H1 (cell line): Measurements from ENCODE around the gene KRT81. TPM values are rescaled to one million over a fixed set of nuclear protein-coding genes. Genes with fewer than 3 reads are reported as not detected.

Experiments used
- CTCF ChIA-PET: fragments of 300-600 bp; sonication (Branson Sonifier 250); formaldehyde crosslinking; loops from one replicate; lab custom pipeline; 2021; ENCODE audit not compliant: partially characterized antibody; lab: Charles Lee
- POLR2A ChIA-PET: fragments of 300-600 bp; sonication (Branson Sonifier 250); formaldehyde crosslinking; loops from one replicate; lab custom pipeline; 2021; ENCODE audit warnings: inconsistent platforms; ENCODE audit not compliant: partially characterized antibody; lab: Charles Lee
- DNase-seq, 2 experiments: peaks; one replicate each; pipeline versions ENCODE4 v3.0.0 to v3.0.0-alpha.2; 2010 to 2022; ENCODE audit warnings: low spot score in 2 of 2, low read depth in 1 of 2, mixed read lengths in 1 of 2
- FAIRE-seq: peaks from 2 replicates; lab custom pipeline; 2011; peaks lifted over from hg19 to GRCh38; lab: Jason Lieb, UNC
- H2AFZ ChIP-seq: 2 replicates; pipeline ENCODE4 v1.8.1; 2012; ENCODE audit warnings: low read length, inconsistent platforms
- H2AK5ac ChIP-seq: 2 replicates; pipeline ENCODE4 v1.6.1; 2013; ENCODE audit warnings: low read depth, low read length
- H2BK120ac ChIP-seq: replicated peaks from 2 replicates; pipeline ENCODE3; 2013; ENCODE audit warnings: low read depth, low read length, inconsistent platforms
- H2BK12ac ChIP-seq: 2 replicates; pipeline ENCODE4 v1.6.1; 2013; ENCODE audit warnings: low read depth, low read length
- H2BK15ac ChIP-seq: 2 replicates; pipeline ENCODE4 v1.6.1; 2013; ENCODE audit warnings: low read length
- H2BK20ac ChIP-seq: 2 replicates; pipeline ENCODE4 v1.6.1; 2013; ENCODE audit warnings: low read length
- H2BK5ac ChIP-seq: 2 replicates; pipeline ENCODE4 v1.6.1; 2013; ENCODE audit warnings: low read depth, low read length
- H3K14ac ChIP-seq: 2 replicates; pipeline ENCODE4 v1.6.1; 2013; ENCODE audit warnings: inconsistent platforms; ENCODE audit not compliant: insufficient read length
- H3K18ac ChIP-seq: 2 replicates; pipeline ENCODE4 v1.6.1; 2013; ENCODE audit warnings: low read length; ENCODE audit errors: extremely low read depth
- H3K23ac ChIP-seq: 2 replicates; pipeline ENCODE4 v1.6.1; 2013; ENCODE audit warnings: inconsistent platforms; ENCODE audit not compliant: insufficient read length
- H3K23me2 ChIP-seq: 2 replicates; pipeline ENCODE4 v1.6.1; 2013; ENCODE audit warnings: low read depth, low read length
- H3K27ac ChIP-seq: 2 replicates; pipeline ENCODE4 v1.6.1; 2011; ENCODE audit warnings: low read depth, low read length, inconsistent platforms
- H3K27me3 ChIP-seq, 4 experiments: replicated peaks in 1 of 4; 1 replicate in 1 of 4; 2 replicates in 3 of 4; pipeline versions ENCODE4 v1.6.1 to v1.8.1; 2011 to 2013; ENCODE audit warnings: low read length in 3 of 4, mild to moderate bottlenecking in 3 of 4, inconsistent platforms in 2 of 4, mixed read lengths in 2 of 4, moderate library complexity in 1 of 4; ENCODE audit not compliant: control insufficient read depth in 3 of 4, insufficient read depth in 3 of 4; ENCODE audit errors: extremely low read depth in 1 of 4
- H3K36me3 ChIP-seq, 4 experiments: 2 replicates each; pipeline versions ENCODE4 v1.6.1 to v1.8.1; 2011 to 2013; ENCODE audit warnings: mild to moderate bottlenecking in 4 of 4, low read length in 3 of 4, moderate library complexity in 2 of 4, control low read depth in 1 of 4, inconsistent platforms in 1 of 4; ENCODE audit not compliant: insufficient read depth in 4 of 4, control insufficient read depth in 2 of 4
- H3K4ac ChIP-seq: replicated peaks from 2 replicates; pipeline ENCODE3; 2013; ENCODE audit warnings: low read length, low read depth, mixed read lengths, inconsistent platforms; ENCODE audit not compliant: insufficient read length
- H3K4me1 ChIP-seq, 4 experiments: replicated peaks in 1 of 4; 1 replicate in 1 of 4; 2 replicates in 3 of 4; pipeline versions ENCODE4 v1.6.1 to v1.8.1; 2011 to 2013; ENCODE audit warnings: low read length in 3 of 4, inconsistent platforms in 2 of 4, mixed read lengths in 1 of 4; ENCODE audit not compliant: insufficient read depth in 4 of 4, control insufficient read depth in 3 of 4
- H3K4me2 ChIP-seq, 2 experiments: 2 replicates each; pipeline versions ENCODE4 v1.6.1 to v1.8.1; 2011 to 2013; ENCODE audit warnings: low read depth in 2 of 2, low read length in 2 of 2, control low read depth in 1 of 2, inconsistent platforms in 1 of 2, mild to moderate bottlenecking in 1 of 2; ENCODE audit not compliant: insufficient read depth in 1 of 2
- H3K4me3 ChIP-seq, 4 experiments: fragments of 200-600, 300-600 bp in 1 of 4; sonication (generic), shearing (Covaris generic), sonication (Bioruptor Twin) in 1 of 4; 2 replicates each; pipeline versions ENCODE4 v1.5.1 to v1.8.1; 2011 to 2016; ENCODE audit warnings: low read length in 4 of 4, low read depth in 3 of 4, control low read depth in 2 of 4, inconsistent platforms in 2 of 4, mild to moderate bottlenecking in 2 of 4, mixed read lengths in 1 of 4, moderate library complexity in 1 of 4; ENCODE audit not compliant: insufficient read depth in 2 of 4; ENCODE audit errors: extremely low read depth in 1 of 4
- H3K56ac ChIP-seq: replicated peaks from 2 replicates; pipeline ENCODE3; 2013; ENCODE audit warnings: low read depth, mild to moderate bottlenecking, mixed read lengths, low read length, inconsistent platforms; ENCODE audit not compliant: insufficient read length
- H3K79me1 ChIP-seq: 2 replicates; pipeline ENCODE4 v1.6.1; 2013; ENCODE audit warnings: low read depth, low read length, control low read depth
- H3K79me2 ChIP-seq, 2 experiments: 2 replicates each; pipeline versions ENCODE4 v1.6.1 to v1.8.1; 2012 to 2013; ENCODE audit warnings: low read length in 2 of 2, mild to moderate bottlenecking in 2 of 2, inconsistent platforms in 1 of 2; ENCODE audit not compliant: insufficient read depth in 2 of 2, control insufficient read depth in 1 of 2
- H3K9ac ChIP-seq, 4 experiments: replicated peaks in 1 of 4; 1 replicate in 1 of 4; 2 replicates in 3 of 4; pipeline versions ENCODE4 v1.6.1 to v1.8.1; 2011 to 2013; ENCODE audit warnings: low read depth in 3 of 4, low read length in 3 of 4, control low read depth in 2 of 4, mild to moderate bottlenecking in 2 of 4, moderate library complexity in 2 of 4, inconsistent platforms in 1 of 4; ENCODE audit errors: extremely low read depth in 1 of 4
- H3K9me3 ChIP-seq, 2 experiments: 2 replicates each; pipeline versions ENCODE4 v1.6.1 to v1.8.1; 2012 to 2013; ENCODE audit warnings: mild to moderate bottlenecking in 2 of 2, moderate library complexity in 2 of 2, control low read depth in 1 of 2, inconsistent platforms in 1 of 2, low read depth in 1 of 2, low read length in 1 of 2, mixed read lengths in 1 of 2; ENCODE audit not compliant: insufficient read depth in 2 of 2
- H4K20me1 ChIP-seq, 2 experiments: replicated peaks in 1 of 2; 2 replicates each; pipeline versions ENCODE3 to v1.8.1; 2011 to 2013; ENCODE audit warnings: inconsistent platforms in 2 of 2, low read length in 2 of 2, mild to moderate bottlenecking in 1 of 2; ENCODE audit not compliant: insufficient read depth in 2 of 2, control insufficient read depth in 1 of 2
- H4K5ac ChIP-seq: 2 replicates; pipeline ENCODE4 v1.6.1; 2013; ENCODE audit warnings: low read length, low read depth, mixed read lengths, inconsistent platforms; ENCODE audit not compliant: insufficient read length
- H4K8ac ChIP-seq: 2 replicates; pipeline ENCODE4 v1.8.0; 2013; ENCODE audit warnings: mild to moderate bottlenecking, moderate library complexity, low read length, inconsistent platforms; ENCODE audit not compliant: insufficient read depth; ENCODE audit errors: extremely low read depth
- H4K91ac ChIP-seq: replicated peaks from 2 replicates; pipeline ENCODE3; 2013; ENCODE audit warnings: low read length, mixed read lengths, inconsistent platforms; ENCODE audit not compliant: insufficient read length
- CTCF ChIP-seq, 3 experiments: IDR thresholded peaks; 1 replicate in 2 of 3; 2 replicates in 1 of 3; pipeline versions ENCODE4 v1.5.1 to v1.6.1; 2011; ENCODE audit warnings: low read length in 3 of 3, mild to moderate bottlenecking in 3 of 3, inconsistent platforms in 2 of 3, low read depth in 1 of 3, moderate library complexity in 1 of 3; ENCODE audit not compliant: insufficient read depth in 1 of 3; ENCODE audit errors: control extremely low read depth in 1 of 3
- KDM5A ChIP-seq: fragments of 200-600 bp; IDR thresholded peaks from 2 replicates; pipeline ENCODE4 v1.7.1; 2012; ENCODE audit warnings: mild to moderate bottlenecking, low read length, inconsistent platforms, mixed read lengths
- RAD21 ChIP-seq, 2 experiments: IDR thresholded peaks in 1 of 2; conservative IDR thresholded peaks in 1 of 2; 2 replicates each; pipeline ENCODE4 v1.6.1; 2011; ENCODE audit warnings: low read depth in 2 of 2, low read length in 2 of 2, improper control_type of control experiment in 1 of 2, inconsistent platforms in 1 of 2, mild to moderate bottlenecking in 1 of 2, moderate library complexity in 1 of 2
- SP4 ChIP-seq: IDR thresholded peaks from 2 replicates; pipeline ENCODE4 v1.6.1; 2012; ENCODE audit warnings: low read length, inconsistent platforms
- WGBS, 2 experiments: shearing (Covaris generic) in 1 of 2; methylation state at CpG; one replicate each; pipeline versions ENCODE4 v1.1.6 to v1.1.7; 2013 to 2015; ENCODE audit warnings: low lambda C conversion rate in 2 of 2, mixed read lengths in 2 of 2, inconsistent platforms in 1 of 2, low coverage in 1 of 2, missing lambda C conversion rate in 1 of 2; ENCODE audit not compliant: insufficient replicate concordance in 2 of 2, insufficient coverage in 1 of 2, insufficient read length in 1 of 2; ENCODE audit errors: extremely low coverage in 1 of 2, missing lambda C conversion rate in 1 of 2; 5-methylcytosine and 5-hydroxymethylcytosine counted together
- polyA plus RNA-seq, 7 experiments: library from polyadenylated mRNA; depleted of rRNA in 3 of 7; stranded (reverse) in 5 of 7; unstranded in 2 of 7; fragments of >200 nt in 5 of 7; fragments of 200-250 nt in 2 of 7; gene quantifications; 1 replicate in 5 of 7; 2 replicates in 1 of 7; 4 replicates in 1 of 7; pipeline versions ENCODE4 v1.2.1 to v1.2.3, GENCODE V29; 2011 to 2013; ENCODE audit warnings: missing spikeins in 2 of 7, mixed read lengths in 2 of 7
- total RNA-seq: library from RNA; stranded (reverse); fragmentation: NEBNext Ultra II Directional; extraction: Animal tissue kit (Norgen Biotek cat#: 25700); gene quantifications from 2 replicates; pipeline ENCODE4 v1.2.1, GENCODE V29; 2021

The KRT81 gene
- total and polyA plus RNA-seq, 2 of the 8 experiments (the other 6 are each of a cell fraction or from before 2014, with no cell fraction given) = not detected

- Histone ChIP-seq H2BK120ac (no peak overlapping the region), H3K4me2 (no peak overlapping the region), H3K9ac (no peak overlapping the region), H4K20me1 (no peaks in the 10 kb centered on the region), H2BK15ac (no peak overlapping the region), H3K36me3 (no peaks in the 10 kb centered on the region), H2BK5ac (no peak overlapping the region), H3K79me1 (no peaks in the 10 kb centered on the region), H3K4me3 (no peak overlapping the region), H3K4me1 (peaks cover 0 to 12% (median 5%) of the 10 kb centered on the region in 4 experiments; a peak in 5 of 7 replicates), H3K27me3 (peaks cover 4 to 20% (median 15%) of the 10 kb centered on the region in 4 experiments), H3K56ac (no peak overlapping the region), H3K9me3 (no peaks in the 10 kb centered on the region), H3K4ac (no peak overlapping the region), H4K91ac (no peak overlapping the region), H3K23ac (no peak overlapping the region), H3K79me2 (no peaks in the 10 kb centered on the region), H2BK12ac (no peak overlapping the region), H3K23me2 (peaks cover 3% of the 10 kb centered on the region; the same call in 1 of the 2 replicates), H3K18ac (no peak overlapping the region), H2AFZ (no peak overlapping the region), H4K5ac (no peak overlapping the region), H2AK5ac (no peak overlapping the region), H3K27ac (no peak overlapping the region), H3K14ac (no peak overlapping the region), H2BK20ac (no peak overlapping the region), H4K8ac (no peak overlapping the region)
- DNase-seq (no peak), FAIRE-seq (no peak)
- ChIA-PET CTCF (interaction anchor here (0.7 to 17.6 kb wide), 15 partner anchors 7 to 176 kb away, joined by 3 to 151 read pairs (median 6); partner anchors contain the start of gene ATG101), POLR2A (interaction anchor here (1.4 to 1.5 kb wide), 2 partner anchors 11 to 15 kb away, joined by 3 read pairs; no protein-coding TSS in a partner anchor)
- 0 out of 4 replicates have a peak, but pooled peaks of 1 of the 2 experiments have one; percentile 2 for TF ChIP-seq RAD21 (IDR thresholded peaks at IDR 0.05 in 1 of 2, conservative IDR thresholded peaks at IDR 0.05 in 1 of 2; ENCODE audit: low read depth in 2 of 2, low read length in 2 of 2)
- no peak for TF ChIP-seq SP4
- TF ChIP-seq CTCF (IDR thresholded peaks at IDR 0.05; ENCODE audit: control extremely low read depth in 1 of 3, insufficient read depth in 1 of 3, low read depth in 1 of 3, low read length in 3 of 3) = peak in 2 of 3 experiments; percentile 9 to 18; a peak in 1 of 4 replicates
- TF ChIP-seq KDM5A = no peak
- 87% methylated on average over 20 of the region's 20 CpGs; no CpG with 5 or more reads in 1 of the 2 experiments for WGBS, 2 experiments
Observed at GRCh38 chr12:52245259-52245961, 45.9 kb downstream of the KRT81 start.
